ENCODE data around the gene KDM5A.
"Not testable (repeated sequence)": the region's sequence is repeated elsewhere in the genome, so short reads cannot be mapped to it uniquely, and the experiment has no call there.

The KDM5A gene

GRCh38 chr12:241266-241665 lies 147.9 kb downstream of the KDM5A start:
- no peak for DNase-seq (ENCODE audit: low read depth in 2 of 3, low spot score in 2 of 3)

- no peak for DNase-seq (ENCODE audit: low read depth in 2 of 3, low spot score in 2 of 3)
Observed at GRCh38 chr12:240566-240965, 148.6 kb downstream of the KDM5A start.

GRCh38 chr12:238736-239398 lies 150.3 kb downstream of the KDM5A start:
- no peak for DNase-seq (ENCODE audit: low read depth in 2 of 3, low spot score in 2 of 3)

GRCh38 chr12:238116-238515 lies 151.0 kb downstream of the KDM5A start:
- DNase-seq (ENCODE audit: low read depth in 2 of 3, low spot score in 2 of 3) = no peak

- DNase-seq (ENCODE audit: low read depth in 2 of 3, low spot score in 2 of 3) = no peak
Observed at GRCh38 chr12:237026-237815, 151.9 kb downstream of the KDM5A start.

GRCh38 chr12:236445-236844 lies 152.7 kb downstream of the KDM5A start:
- no peak for DNase-seq (ENCODE audit: low read depth in 2 of 3, low spot score in 2 of 3)

GRCh38 chr12:235967-236366 lies 153.2 kb downstream of the KDM5A start:
- not testable (repeated sequence) for DNase-seq (ENCODE audit: low read depth in 2 of 3, low spot score in 2 of 3)

- DNase-seq (ENCODE audit: low read depth in 2 of 3, low spot score in 2 of 3) = no peak
Observed at GRCh38 chr12:234891-235415, 154.2 kb downstream of the KDM5A start.

- DNase-seq (ENCODE audit: low read depth in 2 of 3, low spot score in 2 of 3) = no peak
Observed at GRCh38 chr12:234019-234418, 155.1 kb downstream of the KDM5A start.

- no peak for DNase-seq (ENCODE audit: low read depth in 2 of 3, low spot score in 2 of 3)
Observed at GRCh38 chr12:233615-233968, 155.5 kb downstream of the KDM5A start.

- no peak for DNase-seq (ENCODE audit: low read depth in 2 of 3, low spot score in 2 of 3)
Observed at GRCh38 chr12:232731-233614, 156.1 kb downstream of the KDM5A start.

GRCh38 chr12:230925-231671 lies 158.0 kb downstream of the KDM5A start:
- DNase-seq (ENCODE audit: low read depth in 2 of 3, low spot score in 2 of 3) = no peak

Data from activated CD8-positive, alpha-beta memory T cell treated with anti-CD3 and anti-CD28 coated beads for 48 hours (primary cell).